Neutrophil (primary cell): ENCODE results near the gene PAGR1.
"Not testable (repeated sequence)": the region's sequence is repeated elsewhere in the genome, so short reads cannot be mapped to it uniquely, and the experiment has no call there.

ENCODE experiments used
- H3K27ac ChIP-seq: fragments of 200-600 bp; sonication (generic); 2 replicates; pipeline ENCODE4 v1.5.1; 2016; ENCODE audit warnings: mild to moderate bottlenecking, moderate library complexity
- H3K27me3 ChIP-seq: fragments of 200-600 bp; sonication (generic); 2 replicates; pipeline ENCODE4 v1.6.0; 2016; ENCODE audit warnings: mild to moderate bottlenecking
- H3K36me3 ChIP-seq: fragments of 200-600 bp; sonication (generic); 2 replicates; pipeline ENCODE4 v1.5.1; 2017
- H3K4me1 ChIP-seq, 2 experiments: fragments of 200-600 bp in 1 of 2; sonication (generic) in 1 of 2; 1 replicate in 1 of 2; 2 replicates in 1 of 2; pipeline versions ENCODE4 v1.5.1 to v1.6.1; 2013 to 2016; ENCODE audit warnings: low read depth in 1 of 2, low read length in 1 of 2, mild to moderate bottlenecking in 1 of 2, moderate library complexity in 1 of 2; ENCODE audit not compliant: control insufficient read depth in 1 of 2, insufficient read depth in 1 of 2
- H3K4me3 ChIP-seq, 2 experiments: fragments of 200-600 bp in 1 of 2; sonication (generic) in 1 of 2; 1 replicate in 1 of 2; 2 replicates in 1 of 2; pipeline ENCODE4 v1.5.1; 2013 to 2016; ENCODE audit warnings: low read depth in 1 of 2, low read length in 1 of 2, mild to moderate bottlenecking in 1 of 2, moderate library complexity in 1 of 2
- H3K9me3 ChIP-seq: fragments of 200-600 bp; sonication (generic); 2 replicates; pipeline ENCODE4 v1.5.1; 2016
- TF ChIP-seq, protein P1 (sequence below): fragments of 200-600 bp; sonication (generic); IDR thresholded peaks from 2 replicates; pipeline ENCODE4 v1.5.1; 2016; ENCODE audit warnings: antibody characterized with exemption

Gene PAGR1

DNA sequence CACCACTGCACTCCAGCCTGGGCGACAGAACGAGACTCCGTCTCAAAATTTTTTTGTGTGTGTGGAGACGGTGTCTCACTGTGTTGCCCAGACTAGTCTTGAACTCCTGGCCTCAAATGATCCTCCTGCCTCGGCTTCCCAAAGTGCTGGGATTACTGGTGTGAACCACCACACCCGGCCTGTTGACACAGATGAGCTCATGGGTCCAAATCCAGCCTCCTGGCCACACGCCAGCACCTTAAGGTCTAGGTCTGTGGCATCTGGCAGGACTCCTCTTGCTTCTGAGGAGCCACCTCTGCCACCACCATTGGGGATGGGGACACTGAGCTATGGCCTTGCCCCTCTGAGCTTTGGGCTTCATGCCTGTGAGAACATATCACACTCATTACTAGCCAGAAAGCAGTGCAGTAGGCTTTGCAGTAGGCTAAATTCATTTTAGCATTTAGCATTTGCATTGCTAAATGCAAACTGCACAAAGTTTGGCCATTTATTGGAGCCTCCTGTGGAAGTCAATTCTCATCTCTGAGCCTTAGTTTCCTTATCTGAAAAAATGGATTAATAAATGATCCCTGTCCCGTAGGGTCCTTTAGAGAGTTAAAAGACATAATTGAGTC is 52.6 kb downstream of the PAGR1 start:
- Histone ChIP-seq H3K9me3 (no peaks in the 10 kb centered on the region), H3K36me3 (no peaks in the 10 kb centered on the region), H3K4me3 (no peak overlapping the region), H3K27me3 (peaks cover 10% of the 10 kb centered on the region), H3K27ac (no peak overlapping the region), H3K4me1 (peaks cover 5 to 6% of the 10 kb centered on the region in 2 experiments)
- TF ChIP-seq, protein P1, sequence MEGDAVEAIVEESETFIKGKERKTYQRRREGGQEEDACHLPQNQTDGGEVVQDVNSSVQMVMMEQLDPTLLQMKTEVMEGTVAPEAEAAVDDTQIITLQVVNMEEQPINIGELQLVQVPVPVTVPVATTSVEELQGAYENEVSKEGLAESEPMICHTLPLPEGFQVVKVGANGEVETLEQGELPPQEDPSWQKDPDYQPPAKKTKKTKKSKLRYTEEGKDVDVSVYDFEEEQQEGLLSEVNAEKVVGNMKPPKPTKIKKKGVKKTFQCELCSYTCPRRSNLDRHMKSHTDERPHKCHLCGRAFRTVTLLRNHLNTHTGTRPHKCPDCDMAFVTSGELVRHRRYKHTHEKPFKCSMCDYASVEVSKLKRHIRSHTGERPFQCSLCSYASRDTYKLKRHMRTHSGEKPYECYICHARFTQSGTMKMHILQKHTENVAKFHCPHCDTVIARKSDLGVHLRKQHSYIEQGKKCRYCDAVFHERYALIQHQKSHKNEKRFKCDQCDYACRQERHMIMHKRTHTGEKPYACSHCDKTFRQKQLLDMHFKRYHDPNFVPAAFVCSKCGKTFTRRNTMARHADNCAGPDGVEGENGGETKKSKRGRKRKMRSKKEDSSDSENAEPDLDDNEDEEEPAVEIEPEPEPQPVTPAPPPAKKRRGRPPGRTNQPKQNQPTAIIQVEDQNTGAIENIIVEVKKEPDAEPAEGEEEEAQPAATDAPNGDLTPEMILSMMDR, result no peak

DNA sequence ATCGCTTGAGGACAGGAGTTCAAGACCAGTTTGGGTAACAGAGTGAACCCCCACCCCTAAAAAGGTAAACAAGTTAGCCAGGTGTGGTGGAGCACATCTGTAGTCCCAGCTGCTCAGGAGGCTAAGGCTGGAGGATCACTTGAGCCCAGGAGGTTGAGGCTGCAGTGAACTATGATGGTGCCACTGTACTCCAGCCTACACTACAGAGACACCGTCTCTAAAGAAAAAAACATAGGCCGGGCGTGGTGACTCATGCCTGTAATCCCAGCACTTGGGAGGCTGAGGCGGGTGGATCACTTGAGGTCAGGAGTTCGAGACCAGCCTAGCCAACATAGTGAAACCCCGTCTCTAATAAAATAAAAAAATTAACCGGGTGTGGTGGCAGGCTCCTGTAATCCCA is 53.1 kb downstream of the PAGR1 start:
- H3K36me3 ChIP-seq, H3K4me3 ChIP-seq, H3K9me3 ChIP-seq, H3K27ac ChIP-seq, H3K4me1 ChIP-seq: not testable (repeated sequence)
- H3K27me3 ChIP-seq, result peaks cover 10% of the 10 kb centered on the region
